Stimulated activated naive CD4-positive, alpha-beta T cell (primary cell): Measurements from ENCODE around the gene SAMD4A.

ENCODE experiments used
- DNase-seq, 6 experiments: peaks; one replicate each; lab custom pipeline; 2025; lab: John Stamatoyannopoulos, UW

Gene SAMD4A

DNA sequence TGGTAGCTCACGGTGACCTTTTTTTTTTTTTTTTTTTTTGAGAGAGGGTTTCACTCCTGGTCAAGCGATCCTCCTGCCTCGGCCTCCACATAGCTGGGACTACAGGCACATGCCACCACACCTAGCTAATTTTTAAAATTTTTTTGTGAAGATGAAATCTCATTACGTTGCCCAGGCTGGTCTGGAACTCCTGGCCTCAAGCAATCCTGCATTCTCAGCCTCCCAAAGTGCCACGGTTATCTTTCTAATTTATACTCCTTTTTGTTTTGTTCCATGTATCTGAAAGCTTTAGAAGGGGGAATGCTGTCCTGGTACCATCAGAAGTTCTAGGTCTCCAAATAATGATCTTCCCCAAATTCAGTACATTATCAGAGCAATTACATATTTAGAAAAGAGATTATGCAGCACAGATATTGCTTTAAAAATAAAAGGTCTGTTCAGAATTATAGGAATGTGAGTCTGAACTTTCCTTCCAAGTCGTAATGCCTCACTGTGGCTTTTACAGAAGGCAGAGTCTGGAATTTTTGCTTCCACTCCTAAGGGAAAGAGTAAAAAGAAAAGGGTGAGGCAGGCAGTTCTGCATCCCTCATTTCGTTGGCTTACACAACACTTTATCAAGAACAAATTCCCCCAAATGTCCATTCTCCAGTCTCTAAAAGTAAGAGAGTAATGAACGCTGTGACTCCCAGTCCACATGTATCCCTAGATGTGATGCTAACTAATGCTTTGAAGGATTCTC is 262.7 kb downstream of the SAMD4A start:
- no peak for DNase-seq

- DNase-seq, result no peak
These were observed 263.7 kb downstream of the SAMD4A start for GRCh38 chr14:54830650-54831049.

- DNase-seq, result no peak
These were observed 267.2 kb downstream of the SAMD4A start for GRCh38 chr14:54834081-54834480.

- no peak for DNase-seq
These were observed 267.8 kb downstream of the SAMD4A start for GRCh38 chr14:54834727-54835126.

- no peak for DNase-seq
These were observed 269.3 kb downstream of the SAMD4A start for GRCh38 chr14:54836231-54836630.

GRCh38 chr14:54837508-54838149 is 270.7 kb downstream of the SAMD4A start:
- DNase-seq, result no peak

GRCh38 chr14:54838931-54839512 is 272.1 kb downstream of the SAMD4A start:
- DNase-seq, result no peak

DNA sequence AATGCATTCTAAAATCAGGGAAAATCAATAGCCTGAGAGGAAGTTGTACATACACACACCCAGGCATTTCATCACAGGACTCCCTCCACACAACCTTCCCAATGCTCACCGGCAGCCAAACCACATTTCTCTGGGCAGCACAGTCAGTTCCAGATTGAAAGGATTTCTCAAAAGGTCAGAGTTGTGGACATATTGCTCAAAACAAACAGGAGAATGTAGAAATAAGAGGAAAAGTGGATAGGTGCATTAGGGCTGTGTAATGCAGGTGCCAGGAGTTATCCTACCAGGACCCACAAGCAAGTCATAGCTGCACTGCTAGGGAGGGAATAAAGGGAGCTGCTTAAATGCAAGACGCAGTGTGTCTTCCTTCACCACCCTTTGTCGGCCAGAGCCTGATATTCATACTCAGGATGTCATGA is 272.8 kb downstream of the SAMD4A start:
- no peak for DNase-seq

- DNase-seq, result no peak
These were observed 273.4 kb downstream of the SAMD4A start for GRCh38 chr14:54840336-54840735.

DNA sequence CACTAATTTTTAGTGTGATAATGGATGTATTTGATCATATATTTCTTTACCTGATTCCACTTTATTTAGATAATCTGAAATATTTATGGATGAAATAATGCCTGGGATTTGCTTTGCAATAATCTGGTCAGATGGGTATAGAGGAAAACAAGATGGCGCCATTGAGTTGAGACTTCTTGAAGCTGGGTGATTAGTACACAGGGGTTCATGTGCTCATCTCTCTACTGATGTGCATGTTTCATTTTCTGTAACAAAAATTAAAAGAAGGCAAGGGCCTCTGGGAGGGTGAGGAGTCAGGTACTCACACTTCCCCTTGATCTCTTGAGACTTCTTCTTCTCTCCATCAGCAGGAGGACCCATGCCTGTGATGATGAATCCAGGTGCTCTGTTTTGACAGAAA is 273.9 kb downstream of the SAMD4A start:
- DNase-seq, result no peak
